Activated CD4-positive, alpha-beta T cell treated with anti-CD3 and anti-CD28 coated beads for 4 hours (primary cell): ENCODE data around the gene EEA1.

ENCODE experiments used
- DNase-seq, 2 donors: peaks; one replicate each; pipeline ENCODE4 v3.0.0-alpha.2; 2020

Gene EEA1

DNA sequence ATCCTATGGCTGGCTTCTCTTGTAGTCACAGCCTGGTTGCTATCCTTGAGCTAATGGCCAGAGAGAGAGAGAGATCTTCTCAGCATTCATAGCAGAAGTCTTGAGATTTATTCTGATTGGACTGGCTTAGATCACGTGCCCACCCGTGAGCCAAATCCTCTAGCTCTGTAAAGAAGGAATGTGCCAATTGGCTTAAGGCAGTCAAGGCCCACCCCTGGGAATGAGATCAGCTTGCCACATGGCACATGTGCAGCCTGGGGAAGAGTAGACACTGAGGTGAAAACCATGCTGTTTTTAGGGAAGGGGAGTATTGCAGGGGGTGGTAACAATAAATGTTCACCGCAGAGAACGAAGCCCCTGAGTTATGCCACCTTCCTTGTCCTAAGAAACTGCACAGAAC, 190.0 kb downstream of the EEA1 start:
- no peak for DNase-seq

DNA sequence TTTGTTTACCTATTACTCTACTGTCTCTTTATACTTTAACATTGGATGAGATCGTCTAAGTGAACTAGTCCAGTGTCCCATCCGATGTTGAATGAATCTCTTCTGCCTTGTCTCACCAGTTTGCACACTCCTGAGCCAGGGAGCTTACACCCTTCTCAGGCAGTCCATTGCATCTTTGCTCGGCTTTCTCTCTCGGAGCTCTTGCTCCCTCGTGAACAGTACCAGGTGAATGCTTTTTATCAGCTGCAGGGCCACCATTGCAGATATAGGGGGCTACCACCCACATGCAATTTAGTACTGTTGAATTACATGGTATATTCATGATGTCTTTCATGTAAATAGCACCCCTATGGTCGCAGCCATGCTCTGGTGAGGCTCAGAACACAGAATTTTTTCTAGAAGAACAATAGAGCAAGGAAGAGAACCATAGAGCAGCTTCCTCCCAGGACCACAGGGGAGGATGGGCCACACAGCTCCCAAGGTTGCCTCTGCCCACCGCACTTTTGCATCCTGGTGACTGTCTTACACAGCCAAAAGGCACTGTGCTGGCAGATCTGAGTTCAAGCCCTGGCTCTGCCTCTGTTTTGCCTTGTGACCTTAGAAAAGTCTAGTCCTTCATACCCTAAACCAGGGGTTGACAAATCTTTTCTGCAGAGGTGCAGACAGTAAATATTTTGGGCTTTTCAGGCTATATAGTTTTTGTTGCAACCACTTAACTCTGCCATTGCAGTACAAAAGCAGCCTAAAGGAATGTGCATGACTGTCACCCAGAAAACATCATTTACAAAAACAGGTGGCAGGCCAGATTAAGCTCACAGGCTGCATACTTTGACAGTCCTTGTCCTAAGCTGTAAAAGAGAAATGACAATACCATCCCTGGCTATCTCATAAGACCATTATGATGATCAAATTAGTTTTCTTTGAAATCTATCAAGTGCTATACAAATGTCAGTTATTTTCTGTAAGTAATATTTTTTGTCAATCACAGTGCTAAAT, 190.9 kb downstream of the EEA1 start:
- DNase-seq, result no peak

DNA sequence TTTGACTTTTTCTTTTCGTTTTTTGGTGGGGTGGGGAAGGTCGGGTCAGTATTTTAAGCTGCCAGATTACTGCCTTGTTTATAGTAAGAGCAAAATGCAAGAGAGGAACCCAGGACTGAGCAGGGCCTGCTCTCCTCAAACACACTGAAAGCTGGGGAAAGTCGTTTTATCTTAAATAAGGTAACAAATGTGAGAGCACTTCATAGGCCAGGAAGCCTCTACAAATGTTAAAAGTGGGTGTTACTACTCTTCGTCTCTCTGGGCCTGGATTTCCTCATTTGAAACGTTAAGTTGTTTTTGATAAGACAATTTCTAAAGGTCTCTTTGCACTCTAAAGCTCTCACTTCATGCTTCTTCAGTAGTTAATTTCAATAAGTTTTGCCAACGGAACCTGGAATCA, 192.5 kb downstream of the EEA1 start:
- no peak for DNase-seq

DNA sequence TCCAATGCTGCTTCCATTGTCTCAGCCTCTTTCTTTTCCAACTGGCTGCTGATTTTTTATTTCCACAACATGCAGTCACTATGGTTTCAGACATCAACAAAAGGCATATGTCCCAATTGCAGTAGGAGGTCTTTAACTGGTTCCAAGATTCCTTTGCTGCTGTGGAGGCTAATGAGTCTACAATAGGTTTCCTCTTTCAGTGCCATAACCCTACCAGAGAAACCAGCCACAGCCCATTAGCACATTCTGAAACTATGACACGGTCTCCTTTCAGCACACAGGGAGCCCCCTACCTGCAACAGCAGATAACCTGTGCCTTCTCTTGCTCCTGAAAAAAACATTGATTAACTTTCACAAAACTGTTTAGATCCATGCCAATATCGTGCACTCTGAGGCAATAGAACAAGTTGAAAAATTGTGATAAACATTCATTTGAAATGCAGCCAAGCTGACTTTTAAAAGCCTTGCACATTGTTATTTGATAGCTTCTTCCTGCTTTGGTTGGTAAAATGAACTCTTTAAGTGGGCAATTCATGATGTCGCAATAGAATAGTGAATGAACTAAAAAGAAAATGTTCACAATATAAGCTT, 193.9 kb downstream of the EEA1 start:
- DNase-seq, result no peak

DNA sequence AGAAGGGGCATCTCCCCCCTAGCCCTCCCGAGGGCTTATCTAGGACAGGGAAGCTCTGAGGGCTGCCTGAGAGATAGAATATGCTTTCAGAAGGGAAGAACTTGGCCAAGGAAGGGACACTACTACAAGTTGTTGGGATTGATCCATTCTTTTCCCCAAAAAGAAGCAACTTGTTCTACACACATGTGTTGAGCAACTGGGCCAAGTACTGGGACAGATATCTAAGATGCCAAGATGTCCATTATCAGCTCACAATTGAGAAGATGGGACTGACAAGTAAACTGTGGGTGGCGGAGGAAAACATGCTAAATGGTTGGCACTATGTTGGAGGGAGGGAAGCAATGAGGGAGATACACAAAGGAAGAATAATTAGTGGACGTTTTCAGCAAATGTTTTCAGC, 195.4 kb downstream of the EEA1 start:
- DNase-seq, result no peak

DNA sequence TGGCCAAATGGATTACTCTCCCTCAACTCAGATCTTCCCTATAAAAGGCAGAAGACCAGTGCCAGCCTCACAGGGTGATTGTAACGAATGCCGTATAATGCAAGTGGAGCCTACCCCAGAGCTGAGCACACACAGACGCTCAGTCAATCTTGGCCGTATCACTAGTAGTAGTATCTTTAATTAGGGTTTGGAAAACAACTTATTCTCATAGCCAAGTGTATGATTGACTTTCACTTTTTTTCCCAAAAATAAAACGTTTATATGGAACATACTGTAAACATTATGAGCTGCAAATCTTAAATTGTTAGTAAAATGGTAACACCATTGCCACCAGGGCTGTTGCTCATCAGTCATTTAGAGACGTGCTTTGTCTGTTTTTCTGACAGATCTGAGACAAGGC, 195.9 kb downstream of the EEA1 start:
- no peak for DNase-seq

DNA sequence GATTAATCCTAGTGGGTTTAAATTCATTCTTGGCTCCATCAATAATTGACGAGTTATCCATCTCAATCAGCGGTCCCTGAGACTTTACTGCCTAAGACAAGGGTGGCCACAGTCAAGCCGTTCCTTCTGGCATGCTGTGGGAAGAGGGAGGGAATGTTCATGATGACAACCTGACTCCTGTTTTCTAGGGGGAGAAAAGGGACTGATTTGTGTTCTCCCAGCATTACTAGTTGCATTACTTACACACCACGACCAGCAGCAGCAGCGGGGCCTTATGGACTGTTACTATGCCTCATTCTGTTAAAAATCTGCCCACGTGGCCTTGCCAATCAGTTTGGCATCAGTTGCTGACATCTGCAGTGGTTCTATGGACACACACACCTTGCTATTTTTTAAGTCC, 196.4 kb downstream of the EEA1 start:
- DNase-seq, result no peak

DNA sequence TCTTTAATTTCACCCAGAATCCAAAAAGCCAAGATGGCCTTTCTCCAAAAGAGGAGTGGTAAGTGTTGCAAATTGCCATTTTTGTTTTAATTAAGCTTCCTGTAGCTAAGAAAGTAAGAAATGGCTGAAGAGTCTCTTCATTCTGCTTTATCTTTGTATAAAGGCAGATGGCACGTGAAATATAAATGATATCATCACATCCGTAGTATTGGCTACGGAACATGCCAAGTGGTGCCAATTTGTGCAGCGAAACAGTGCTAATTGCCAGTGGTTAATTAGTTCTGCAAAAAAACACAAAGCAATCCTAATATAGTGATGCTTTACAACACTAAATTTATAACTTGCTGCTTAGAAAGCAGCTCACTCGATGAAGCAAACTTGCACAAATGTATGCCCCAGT, 196.9 kb downstream of the EEA1 start:
- no peak for DNase-seq

DNA sequence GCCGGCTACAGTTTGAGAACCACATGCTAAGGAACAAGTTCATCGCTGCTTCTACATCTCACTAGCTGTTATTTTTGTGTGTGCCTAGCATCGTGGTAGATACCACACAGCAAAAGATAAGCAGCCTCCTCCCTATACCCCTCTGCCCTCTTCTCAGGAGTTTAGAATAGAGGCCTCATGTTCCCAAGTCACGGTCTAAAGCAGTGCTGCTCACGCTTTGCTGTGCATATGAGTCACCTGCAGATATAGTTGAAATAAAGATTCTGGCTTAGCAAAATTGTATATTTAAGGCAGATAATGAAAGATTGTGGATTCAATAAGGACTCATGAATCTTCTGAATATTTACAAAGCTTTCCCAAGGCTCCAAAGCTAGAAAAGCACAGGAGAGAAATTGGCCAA, 198.3 kb downstream of the EEA1 start:
- DNase-seq, result no peak

DNA sequence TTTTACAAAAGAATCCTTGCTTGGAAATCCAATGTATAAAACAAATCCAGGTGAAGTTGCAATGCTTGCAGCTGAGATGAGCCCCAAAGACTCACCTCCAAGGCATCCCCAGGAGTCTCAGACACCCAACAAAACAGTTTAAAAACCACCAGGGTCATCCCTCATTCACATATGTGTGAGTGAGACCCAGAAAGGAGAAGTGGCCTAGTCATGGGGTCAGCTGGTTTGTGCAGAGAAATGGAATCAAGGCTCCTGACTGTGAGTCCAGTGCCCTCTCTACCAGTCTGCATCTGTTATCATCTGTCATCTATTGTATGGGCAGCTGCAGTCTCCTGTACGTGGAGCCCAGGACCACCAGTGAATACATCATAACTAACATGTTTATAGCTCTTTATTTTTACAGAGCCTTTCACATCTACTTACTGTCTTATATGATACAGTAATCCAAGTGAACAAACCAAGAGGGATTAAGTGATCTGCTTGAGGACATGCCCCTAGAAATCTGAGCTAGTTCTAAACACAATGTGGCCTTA, 199.3 kb downstream of the EEA1 start:
- DNase-seq, result no peak

DNA sequence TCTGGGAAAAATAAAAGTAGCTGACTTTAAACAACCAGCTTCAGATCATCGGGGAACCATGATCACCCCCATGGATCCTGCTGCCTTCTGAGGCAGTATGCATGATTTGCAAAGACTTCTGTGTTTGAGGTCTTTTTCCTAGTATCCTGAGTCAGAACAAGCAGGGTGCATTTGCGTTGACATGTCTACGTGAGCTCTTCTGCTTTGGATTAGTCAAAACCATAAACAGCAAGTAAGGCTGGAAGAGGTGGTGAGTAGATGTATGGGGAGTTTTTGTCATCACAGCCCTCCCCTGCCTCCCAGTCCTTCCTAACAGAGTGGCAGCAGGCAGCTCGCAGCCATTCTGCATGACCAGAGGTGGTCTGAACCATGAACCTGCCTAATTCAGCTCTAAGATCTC, 202.2 kb downstream of the EEA1 start:
- no peak for DNase-seq

DNA sequence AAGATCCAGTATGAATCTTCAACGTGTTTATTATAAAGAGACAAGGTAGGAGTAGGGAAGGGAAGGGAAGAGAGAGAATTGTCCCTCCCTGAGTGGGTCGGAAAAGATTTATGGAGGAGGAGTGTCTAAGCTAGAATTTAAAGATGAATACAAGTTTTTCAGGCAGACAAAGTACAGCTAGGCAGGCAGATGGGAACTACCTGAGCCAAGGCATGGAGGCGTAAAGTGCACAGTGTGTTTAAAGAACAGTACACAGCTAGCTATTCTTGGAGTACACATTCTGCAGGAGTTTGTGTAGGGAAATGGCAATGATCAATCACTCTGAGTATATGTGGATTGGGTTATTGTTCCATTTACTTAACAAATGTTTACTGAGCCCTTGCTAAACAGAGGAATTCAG, 206.2 kb downstream of the EEA1 start:
- DNase-seq, result no peak

DNA sequence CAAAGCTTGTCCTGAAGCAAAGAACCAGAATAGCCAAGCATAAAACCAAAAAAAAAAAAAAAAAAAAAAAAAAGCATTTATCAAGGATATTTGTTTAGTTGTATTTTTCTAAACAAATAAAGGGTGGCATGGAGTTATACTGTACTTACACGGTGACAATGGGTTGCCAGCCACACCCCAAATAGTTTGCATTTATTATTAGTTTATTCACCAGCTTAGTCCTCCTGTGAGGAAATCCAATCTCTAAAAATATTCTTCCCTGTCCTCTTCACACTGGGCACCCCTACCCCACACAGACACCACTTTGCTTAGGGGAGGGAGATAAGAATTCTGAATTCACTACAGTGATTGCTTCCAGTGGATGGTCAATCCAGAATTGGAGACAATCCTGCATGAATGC, 207.4 kb downstream of the EEA1 start:
- DNase-seq, result no peak

DNA sequence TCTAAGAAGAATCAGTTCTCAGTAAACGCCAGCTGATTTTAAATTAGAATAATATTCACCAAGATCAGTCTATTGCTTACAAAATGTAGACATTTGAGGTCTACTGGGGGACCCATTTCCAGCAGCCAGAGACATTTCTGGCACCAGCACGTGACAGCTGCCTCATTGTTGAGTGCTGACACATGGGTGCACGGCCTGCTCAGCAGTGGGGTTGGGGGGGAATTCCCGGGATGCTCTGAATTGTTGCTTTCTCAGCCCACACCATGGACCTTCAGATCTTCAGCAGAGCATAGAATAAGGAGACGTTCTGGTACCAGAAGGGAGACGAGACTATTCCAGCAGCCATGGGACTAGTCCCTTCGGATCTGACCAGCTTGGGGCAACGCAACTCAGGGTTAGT, 208.0 kb downstream of the EEA1 start:
- DNase-seq, result no peak
